Right lobe of liver (tissue), 6 donors: ENCODE results near the gene DNAJC9. TPM values are rescaled to one million over a fixed set of nuclear protein-coding genes. Genes with fewer than 3 reads are reported as not detected.
"Not testable (repeated sequence)": the region's sequence is repeated elsewhere in the genome, so short reads cannot be mapped to it uniquely, and the experiment has no call there.

ENCODE experiments used
- ATAC-seq, 4 donors: fragments of 200-7000 bp; cut with Tn5 transposase; one replicate each; pipeline ENCODE4 v1.9.1; 2020; ENCODE audit warnings: mild to moderate bottlenecking in 4 of 4, moderate library complexity in 4 of 4
- DNase-seq, 3 donors: peaks; one replicate each; pipeline ENCODE4 v3.0.0-alpha.2; 2020
- H3K27ac ChIP-seq, 3 donors: fragments of 200-600 bp; one replicate each; pipeline ENCODE4 v1.8.0; 2022
- H3K27me3 ChIP-seq, 2 donors: fragments of 200-600 bp; one replicate each; pipeline ENCODE4 v1.8.0; 2022
- H3K36me3 ChIP-seq, 4 donors: fragments of 200-600 bp; sonication (generic) in 1 of 4; one replicate each; pipeline versions ENCODE4 v1.5.1 to v1.8.0; 2017 to 2022; ENCODE audit warnings: control low read depth in 1 of 4
- H3K4me1 ChIP-seq, 4 donors: fragments of 200-600 bp; sonication (generic) in 1 of 4; one replicate each; pipeline versions ENCODE4 v1.5.1 to v1.8.0; 2017 to 2022; ENCODE audit warnings: control low read depth in 1 of 4
- H3K4me3 ChIP-seq, 3 donors: fragments of 200-600 bp; one replicate each; pipeline ENCODE4 v1.8.0; 2022
- H3K9me3 ChIP-seq, 4 donors: fragments of 200-600 bp; sonication (generic) in 1 of 4; one replicate each; pipeline versions ENCODE4 v1.5.1 to v1.8.0; 2017 to 2022; ENCODE audit warnings: control low read depth in 1 of 4
- CTCF ChIP-seq, 4 donors: fragments of 200-600 bp in 3 of 4; fragments of 450-650 bp in 1 of 4; IDR thresholded peaks; one replicate each; pipeline versions ENCODE4 v1.5.1 to v1.8.0; 2016 to 2022; ENCODE audit warnings: antibody characterized with exemption in 4 of 4, mild to moderate bottlenecking in 2 of 4
- POLR2A ChIP-seq: fragments of 450-650 bp; IDR thresholded peaks from one replicate; pipeline ENCODE4 v1.6.1; 2017; ENCODE audit warnings: antibody characterized with exemption, mild to moderate bottlenecking
- WGBS: methylation state at CpG from one replicate; pipeline ENCODE4 v1.1.6; 2018; ENCODE audit warnings: low coverage, low lambda C conversion rate; ENCODE audit not compliant: insufficient coverage; ENCODE audit errors: missing lambda C conversion rate; 5-methylcytosine and 5-hydroxymethylcytosine counted together
- intact Hi-C, 2 donors: fragments of 100-400 bp; cut with DNase I; formaldehyde crosslinking; loops; one replicate each; pipeline versions ENCODE4 v1.11.2 to v1.14.1; 2022
- total RNA-seq, 6 experiments: library from RNA; depleted of rRNA in 2 of 6; stranded (reverse); fragments of >200 nt in 2 of 6; fragmentation: NEBNext Ultra II Directional in 3 of 6; extraction: Animal tissue kit (Norgen Biotek cat#: 25700) in 3 of 6; gene quantifications; one replicate each; pipeline versions ENCODE4 v1.1.0 to v1.2.4, GENCODE V29; 2016 to 2023
- donor health status: DM: no; HTN: yes; CAD: no.
- donor health status: DM: no; HTN: no; CAD: no.
- donor health status: DM: no; HTN: no; CAD: no.
- donor health status: DM: no; HTN: yes; CAD: no.
- donor health status: DM: no; HTN: yes; CAD: no.

The DNAJC9 gene
- total RNA-seq, 6 experiments from 2014 or later = 4.6 to 8.8 (median 5.4) TPM

GRCh38 chr10:73262105-73262730, 15.2 kb upstream of the DNAJC9 start:
- H3K27me3 ChIP-seq = no peaks in the 10 kb centered on the region
- H3K9me3 ChIP-seq = no peaks in the 10 kb centered on the region
- TF ChIP-seq CTCF (IDR thresholded peaks at IDR 0.05) (no peak), POLR2A (no peak)
- H3K36me3 ChIP-seq = no peaks in the 10 kb centered on the region
- intact Hi-C loops = no loop called here
- WGBS = 73% methylated on average over 4 of the region's 4 CpGs
- H3K27ac ChIP-seq = no peak overlapping the region
- H3K4me3 ChIP-seq = no peak overlapping the region
- ATAC-seq (no peak), DNase-seq (no peak)
- no peaks in the 10 kb centered on the region for H3K4me1 ChIP-seq

- no peak for ATAC-seq
- intact Hi-C loops = no loop called here
These were observed 14.4 kb upstream of the DNAJC9 start for GRCh38 chr10:73261362-73261995.

GRCh38 chr10:73258612-73259011, 11.6 kb upstream of the DNAJC9 start:
- H3K36me3 ChIP-seq, ATAC-seq, H3K9me3 ChIP-seq, DNase-seq, H3K27me3 ChIP-seq, H3K27ac ChIP-seq, H3K4me3 ChIP-seq, H3K4me1 ChIP-seq, intact Hi-C loops: not testable (repeated sequence)
- WGBS = 97% methylated on average over 10 of the region's 10 CpGs

More at GRCh38 chr10:73261362-73261995, 14.4 kb upstream of the DNAJC9 start:
- DNase-seq = no peak
- TF ChIP-seq CTCF (IDR thresholded peaks at IDR 0.05) (no peak), POLR2A (no peak)
- no peaks in the 10 kb centered on the region for H3K9me3 ChIP-seq
- H3K4me1 ChIP-seq = no peaks in the 10 kb centered on the region
- H3K27ac ChIP-seq = no peak overlapping the region
- no peak overlapping the region for H3K4me3 ChIP-seq
- 91% methylated on average over 9 of the region's 9 CpGs for WGBS
- no peaks in the 10 kb centered on the region for H3K27me3 ChIP-seq
- no peaks in the 10 kb centered on the region for H3K36me3 ChIP-seq

GRCh38 chr10:73253225-73253555, 6.1 kb upstream of the DNAJC9 start:
- no peaks in the 10 kb centered on the region for H3K27me3 ChIP-seq
- 0% methylated on average over 4 of the region's 4 CpGs for WGBS
- ATAC-seq = peak in 3 of 4 donors; percentile 4 to 30 (median 6)
- intact Hi-C loops = no loop called here
- TF ChIP-seq POLR2A = no peak
- TF ChIP-seq CTCF (IDR thresholded peaks at IDR 0.05) = no peak
- peaks cover 0 to 21% (median 8%) of the 10 kb centered on the region in 4 donors for H3K4me1 ChIP-seq
- DNase-seq = no peak
- H3K9me3 ChIP-seq = no peaks in the 10 kb centered on the region
- peaks cover 0 to 4% (median 0%) of the 10 kb centered on the region in 4 donors for H3K36me3 ChIP-seq
- peak overlapping the region in 2 of 3 donors; percentile 61 to 83 for H3K27ac ChIP-seq
- H3K4me3 ChIP-seq = peak overlapping the region; percentile 87 to 94 (median 90)

- TF ChIP-seq POLR2A (peak; percentile 77), CTCF (IDR thresholded peaks at IDR 0.05) (no peak)
- Histone ChIP-seq H3K9me3 (no peaks in the 10 kb centered on the region), H3K4me1 (peaks cover 0 to 21% (median 8%) of the 10 kb centered on the region in 4 donors), H3K27me3 (no peaks in the 10 kb centered on the region), H3K27ac (peak within 1 kb of the TSS; percentile 61 to 83 (median 75)), H3K4me3 (peak within 1 kb of the TSS; percentile 87 to 94 (median 90)), H3K36me3 (peaks cover 0 to 4% (median 0%) of the 10 kb centered on the region in 4 donors)
- intact Hi-C loops = no loop called here
- ATAC-seq = peak; percentile 96 to 98 (median 98)
- DNase-seq = peak; percentile 90 to 96 (median 93)
- WGBS = 0% methylated on average over 33 of the region's 51 CpGs
These were observed 5.6 kb upstream of the DNAJC9 start, which contains the start of gene MRPS16 for GRCh38 chr10:73252445-73253224. Gene MRPS16 (minus strand): TSS chr10:73252644. CDS start chr10:73252482, 162 bp downstream.
